HG02678 (cell line): ENCODE measurements around the gene SBF2.
"Not testable (repeated sequence)": the region's sequence is repeated elsewhere in the genome, so short reads cannot be mapped to it uniquely, and the experiment has no call there.

Experiments
- ATAC-seq: cut with Tn5 transposase; IDR thresholded peaks from one replicate; pipeline ENCODE4 v1.9.1; 2021; ENCODE audit warnings: mild to moderate bottlenecking, moderate library complexity; ENCODE audit not compliant: unreplicated experiment

SBF2 gene

GRCh38 chr11:9923280-9923679 is 370.7 kb downstream of the SBF2 start:
- ATAC-seq = no peak

GRCh38 chr11:9922806-9923205 is 371.2 kb downstream of the SBF2 start:
- ATAC-seq = no peak

GRCh38 chr11:9916480-9916879 is 377.5 kb downstream of the SBF2 start:
- ATAC-seq = no peak

DNA sequence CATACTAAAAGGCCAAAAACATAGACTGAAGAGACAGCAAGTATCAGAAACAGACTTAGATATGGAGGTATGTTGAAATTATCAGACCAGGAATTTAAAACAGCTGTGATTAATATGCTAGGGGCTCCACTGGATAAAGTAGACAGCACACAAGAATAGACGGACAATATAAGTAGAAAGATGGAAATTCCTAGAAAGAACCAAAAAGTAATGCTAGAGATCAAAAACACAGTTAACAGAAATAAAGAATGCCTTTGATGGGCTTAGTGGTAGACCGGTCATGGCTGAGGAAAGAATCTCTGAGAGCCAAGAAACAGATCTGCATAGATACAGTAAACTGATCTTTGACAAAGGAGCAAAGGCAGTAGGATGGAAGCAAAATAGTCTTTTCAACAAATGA is 380.0 kb downstream of the SBF2 start:
- no peak for ATAC-seq

GRCh38 chr11:9905960-9906791 is 387.8 kb downstream of the SBF2 start:
- no peak for ATAC-seq

- ATAC-seq = no peak
Measured at GRCh38 chr11:9905501-9905951, 388.5 kb downstream of the SBF2 start.

- ATAC-seq = no peak
Measured at GRCh38 chr11:9903579-9903978, 390.4 kb downstream of the SBF2 start.

- no peak for ATAC-seq
Measured at GRCh38 chr11:9901943-9902342, 392.1 kb downstream of the SBF2 start.

GRCh38 chr11:9900253-9900652 is 393.8 kb downstream of the SBF2 start:
- not testable (repeated sequence) for ATAC-seq

DNA sequence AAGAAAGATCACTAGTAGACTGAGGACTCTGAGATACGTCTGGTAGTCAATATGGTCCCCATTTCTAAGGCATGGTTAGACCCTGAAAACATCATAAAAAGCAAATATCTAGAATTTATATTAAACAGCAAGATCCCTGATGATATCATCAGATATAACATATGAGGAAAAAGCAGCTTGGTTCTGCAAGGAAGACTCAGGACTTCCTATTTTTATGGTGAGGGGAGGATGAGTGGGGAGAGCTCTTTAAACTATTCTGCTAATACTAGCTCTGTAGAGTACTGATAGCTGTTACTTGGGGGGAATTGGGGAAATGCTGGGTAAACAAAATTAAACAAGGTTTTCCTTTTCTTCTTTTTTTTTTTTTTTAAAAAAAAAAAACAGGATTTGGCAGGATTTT is 394.3 kb downstream of the SBF2 start:
- no peak for ATAC-seq

- ATAC-seq = no peak
Measured at GRCh38 chr11:9896902-9897301, 397.1 kb downstream of the SBF2 start.

DNA sequence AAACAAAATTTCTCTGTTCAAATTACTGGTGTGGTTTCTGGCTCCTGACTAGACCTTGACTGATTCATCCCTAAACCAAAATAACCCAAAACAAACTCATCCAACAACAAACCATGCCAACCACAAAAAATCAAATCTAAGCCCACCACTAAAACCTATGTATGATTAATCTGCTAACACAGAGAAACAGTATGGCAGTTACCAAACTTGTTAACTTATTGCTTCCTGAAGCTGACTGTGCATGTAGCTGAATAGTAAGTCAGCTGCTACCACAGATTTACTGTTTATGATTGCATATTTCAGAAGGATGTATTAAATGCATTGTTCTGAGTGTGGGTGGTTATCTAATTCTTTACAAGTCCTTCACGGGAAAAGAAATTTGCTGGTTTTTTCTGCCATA is 399.0 kb downstream of the SBF2 start:
- ATAC-seq = no peak

GRCh38 chr11:9893474-9893873 is 400.5 kb downstream of the SBF2 start:
- ATAC-seq = no peak

DNA sequence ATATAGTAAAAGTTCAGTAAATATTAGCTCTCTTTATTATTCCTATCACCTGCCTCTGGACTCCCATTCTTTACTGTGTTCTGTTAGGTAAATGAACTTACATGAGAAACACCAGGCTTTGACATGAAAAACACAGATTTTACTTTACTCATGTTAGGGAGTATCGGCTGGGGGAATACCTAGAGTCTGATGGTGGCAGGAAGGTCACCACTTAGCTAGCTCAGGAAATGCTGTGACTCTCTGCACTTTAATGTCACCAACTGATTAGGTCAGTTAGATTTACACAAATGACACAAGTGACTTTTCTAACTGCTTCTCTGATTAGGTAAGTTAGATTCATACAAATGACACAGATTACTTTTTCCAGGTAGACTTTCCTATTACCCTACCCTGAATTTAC is 405.1 kb downstream of the SBF2 start:
- ATAC-seq = no peak

- no peak for ATAC-seq
Measured at GRCh38 chr11:9887472-9887871, 406.5 kb downstream of the SBF2 start.

DNA sequence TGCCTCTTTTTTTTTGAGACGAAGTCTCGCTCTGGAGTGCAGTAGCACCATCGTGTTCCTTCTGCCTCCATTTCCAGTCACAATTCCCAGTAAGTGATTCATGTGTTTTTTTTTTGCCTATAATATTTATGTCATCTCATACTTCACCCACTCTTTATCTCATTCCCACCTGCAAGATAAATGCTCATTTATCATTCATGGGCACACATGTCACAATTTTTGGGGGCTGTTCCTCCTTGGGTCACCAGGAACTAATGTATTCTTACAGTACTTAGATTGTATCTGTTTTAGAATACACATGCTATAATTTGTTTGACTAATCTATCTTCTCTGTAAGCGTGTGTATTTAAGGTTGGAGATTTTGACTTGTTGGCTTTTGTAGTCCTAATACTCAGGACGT is 407.4 kb downstream of the SBF2 start:
- no peak for ATAC-seq

DNA sequence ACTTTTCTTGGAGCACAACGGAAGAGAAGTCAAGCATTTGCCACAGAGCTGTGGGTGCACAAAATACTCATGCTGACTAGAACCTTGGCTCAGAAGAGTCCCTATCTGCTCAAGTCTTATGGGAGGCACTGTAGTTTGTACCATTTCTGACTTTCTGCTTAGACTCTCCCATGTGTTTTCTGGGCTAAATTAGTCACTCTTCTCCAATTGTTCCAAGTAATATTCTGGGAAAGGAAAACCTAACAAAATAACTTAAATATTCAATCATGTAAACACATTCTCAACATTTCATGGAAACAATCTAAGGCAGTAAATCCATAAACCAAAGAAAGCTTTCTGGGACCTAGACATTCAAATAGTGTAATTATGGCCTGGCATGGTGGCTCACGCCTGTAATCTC is 409.4 kb downstream of the SBF2 start:
- no peak for ATAC-seq

DNA sequence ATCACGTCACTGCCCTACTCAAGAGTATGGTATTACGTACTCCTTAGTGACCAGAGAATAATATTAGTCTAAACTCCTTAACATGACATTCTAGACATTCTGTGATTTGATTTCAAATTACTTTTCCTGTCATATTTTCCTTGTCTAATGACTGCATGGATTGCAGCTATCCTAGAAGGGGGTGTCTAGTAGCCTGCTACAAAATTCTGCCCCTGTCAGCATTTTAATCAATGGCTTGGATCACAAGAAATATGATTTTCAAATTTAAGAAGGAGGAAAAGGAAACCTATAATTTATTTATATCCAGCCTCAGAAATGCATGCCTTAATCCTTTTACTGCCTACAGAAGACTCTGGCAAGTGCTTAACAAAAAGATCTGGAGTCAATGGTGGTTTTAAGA is 413.4 kb downstream of the SBF2 start:
- no peak for ATAC-seq

DNA sequence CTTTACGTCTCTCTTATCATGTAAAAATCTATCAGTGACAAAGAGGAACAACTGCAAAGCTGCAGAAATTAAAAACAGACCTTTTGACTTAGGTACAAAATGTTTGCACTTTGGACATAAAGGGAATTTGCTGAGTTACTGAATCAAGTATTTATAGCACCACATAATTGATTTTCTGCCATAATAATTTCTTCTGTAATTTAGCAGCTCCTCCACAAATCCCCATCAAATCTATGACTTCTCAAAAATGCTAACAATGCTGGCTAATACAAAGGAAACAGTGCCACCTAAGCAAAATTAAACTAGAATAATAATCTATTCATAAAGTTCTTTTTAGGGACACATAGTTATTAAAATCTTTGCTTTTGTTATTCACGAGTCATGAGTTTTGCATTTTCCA is 415.1 kb downstream of the SBF2 start:
- no peak for ATAC-seq

GRCh38 chr11:9876331-9876730 is 417.7 kb downstream of the SBF2 start:
- no peak for ATAC-seq

DNA sequence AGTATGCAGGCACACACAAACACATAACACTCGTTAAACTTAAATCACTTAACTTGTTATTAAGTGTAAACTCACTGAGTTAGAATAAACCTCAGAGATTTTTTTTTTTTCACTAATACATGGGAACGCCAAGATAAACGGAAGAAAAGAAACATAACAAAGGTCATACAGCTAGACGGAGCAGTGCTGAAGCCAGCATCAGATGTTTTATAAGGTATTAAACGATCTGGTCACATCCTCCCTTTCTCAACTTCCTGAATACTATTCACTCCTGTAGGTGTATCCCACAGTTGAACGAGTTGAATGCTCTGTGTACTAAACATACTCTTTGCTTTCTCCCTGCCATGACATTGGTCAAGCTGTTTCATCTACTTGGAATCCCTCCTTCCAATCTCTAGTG is 418.2 kb downstream of the SBF2 start:
- no peak for ATAC-seq

GRCh38 chr11:9875399-9875798 is 418.6 kb downstream of the SBF2 start:
- no peak for ATAC-seq

- no peak for ATAC-seq
Measured at GRCh38 chr11:9874466-9874865, 419.6 kb downstream of the SBF2 start.
